ENCODE measurements around the gene PDZRN3.
"Not testable (repeated sequence)": the region's sequence is repeated elsewhere in the genome, so short reads cannot be mapped to it uniquely, and the experiment has no call there.

DNA sequence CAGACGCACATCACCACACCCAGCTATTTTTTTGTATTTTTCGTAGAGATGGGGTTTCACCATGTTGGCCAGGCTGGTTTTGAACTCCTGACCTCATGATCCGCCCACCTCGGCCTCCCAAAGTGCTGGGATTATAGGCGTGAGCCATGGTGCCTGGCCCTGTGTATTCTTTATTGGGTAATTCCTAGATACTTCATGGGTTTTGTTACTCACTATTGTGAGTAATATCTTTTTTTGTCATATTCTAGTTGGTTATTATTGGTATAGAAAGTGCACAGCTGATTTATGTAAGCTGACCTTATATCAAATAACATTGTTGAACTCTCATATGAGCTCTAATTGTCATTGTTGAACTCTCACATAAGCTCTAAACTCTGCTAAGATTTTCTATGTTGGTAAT, 160.6 kb downstream of the PDZRN3 start:
- not testable (repeated sequence) for TF ChIP-seq L3MBTL2 (conservative IDR thresholded peaks at IDR 0.05); BHLHE40 (IDR thresholded peaks at IDR 0.05; ENCODE audit: borderline replicate concordance); SP1 (IDR thresholded peaks at IDR 0.05); FOXA1 (IDR thresholded peaks at IDR 0.05); FOXM1 (IDR thresholded peaks at IDR 0.05; ENCODE audit: borderline replicate concordance); LEF1 (IDR thresholded peaks at IDR 0.05; ENCODE audit: borderline replicate concordance)
- TF ChIP-seq, protein P1, sequence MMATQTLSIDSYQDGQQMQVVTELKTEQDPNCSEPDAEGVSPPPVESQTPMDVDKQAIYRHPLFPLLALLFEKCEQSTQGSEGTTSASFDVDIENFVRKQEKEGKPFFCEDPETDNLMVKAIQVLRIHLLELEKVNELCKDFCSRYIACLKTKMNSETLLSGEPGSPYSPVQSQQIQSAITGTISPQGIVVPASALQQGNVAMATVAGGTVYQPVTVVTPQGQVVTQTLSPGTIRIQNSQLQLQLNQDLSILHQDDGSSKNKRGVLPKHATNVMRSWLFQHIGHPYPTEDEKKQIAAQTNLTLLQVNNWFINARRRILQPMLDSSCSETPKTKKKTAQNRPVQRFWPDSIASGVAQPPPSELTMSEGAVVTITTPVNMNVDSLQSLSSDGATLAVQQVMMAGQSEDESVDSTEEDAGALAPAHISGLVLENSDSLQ (IDR thresholded peaks at IDR 0.05), result not testable (repeated sequence)
